ENCODE data around the gene GDPD4.

Gene GDPD4

GRCh38 chr11:77193911-77194830 lies 107.3 kb downstream of the GDPD4 start:
- no peak overlapping the region for H3K27ac ChIP-seq
- TF ChIP-seq CTCF (conservative IDR thresholded peaks at IDR 0.05) = no peak
- no peak for TF ChIP-seq ZFX (IDR thresholded peaks at IDR 0.05)

GRCh38 chr11:77193167-77193566 lies 108.3 kb downstream of the GDPD4 start:
- TF ChIP-seq ZFX (IDR thresholded peaks at IDR 0.05) (no peak), CTCF (conservative IDR thresholded peaks at IDR 0.05) (no peak)
- H3K27ac ChIP-seq = no peak overlapping the region

GRCh38 chr11:77191823-77192495 lies 109.5 kb downstream of the GDPD4 start:
- no peak overlapping the region for H3K27ac ChIP-seq
- TF ChIP-seq ZFX (IDR thresholded peaks at IDR 0.05) = no peak
- peak; percentile 97 for TF ChIP-seq CTCF (conservative IDR thresholded peaks at IDR 0.05)

- H3K27ac ChIP-seq = no peak overlapping the region
- TF ChIP-seq CTCF (conservative IDR thresholded peaks at IDR 0.05) (no peak), ZFX (IDR thresholded peaks at IDR 0.05) (no peak)
Measured at GRCh38 chr11:77191429-77191822, 110.1 kb downstream of the GDPD4 start.

GRCh38 chr11:77190331-77191075 lies 111.0 kb downstream of the GDPD4 start:
- H3K27ac ChIP-seq = no peak overlapping the region
- no peak for TF ChIP-seq ZFX (IDR thresholded peaks at IDR 0.05)
- TF ChIP-seq CTCF (conservative IDR thresholded peaks at IDR 0.05) = no peak

GRCh38 chr11:77189588-77190210 lies 111.8 kb downstream of the GDPD4 start:
- H3K27ac ChIP-seq = no peak overlapping the region
- TF ChIP-seq CTCF (conservative IDR thresholded peaks at IDR 0.05) = no peak
- TF ChIP-seq ZFX (IDR thresholded peaks at IDR 0.05) = no peak
